ENCODE measurements around the gene ALPK1.
"Not testable (repeated sequence)": the region's sequence is repeated elsewhere in the genome, so short reads cannot be mapped to it uniquely, and the experiment has no call there.

ALPK1 gene

GRCh38 chr4:112302320-112303274 lies 5.4 kb downstream of the ALPK1 start:
- DNase-seq (ENCODE audit: low spot score in 2 of 2): no peak
- Mint-ChIP-seq H3K4me1 (peaks cover 14% of the 10 kb centered on the region), H3K36me3 (peaks cover 4% of the 10 kb centered on the region), H3K27me3 (no peaks in the 10 kb centered on the region), H3K9me3 (no peaks in the 10 kb centered on the region), H3K27ac (no peak overlapping the region), H3K4me3 (no peak overlapping the region)
- peak; percentile 62 for ATAC-seq (ENCODE audit: low read depth)

GRCh38 chr4:112305477-112305876 lies 8.3 kb downstream of the ALPK1 start:
- not testable (repeated sequence) for H3K27me3 Mint-ChIP-seq; H3K4me3 Mint-ChIP-seq; H3K9me3 Mint-ChIP-seq; DNase-seq (ENCODE audit: low spot score in 2 of 2); ATAC-seq (ENCODE audit: low read depth); H3K36me3 Mint-ChIP-seq; H3K27ac Mint-ChIP-seq
- peaks cover 14% of the 10 kb centered on the region for H3K4me1 Mint-ChIP-seq

GRCh38 chr4:112309263-112309791 lies 12.2 kb downstream of the ALPK1 start:
- not testable (repeated sequence) for H3K9me3 Mint-ChIP-seq; DNase-seq (ENCODE audit: low spot score in 2 of 2); H3K36me3 Mint-ChIP-seq; ATAC-seq (ENCODE audit: low read depth); H3K27ac Mint-ChIP-seq; H3K27me3 Mint-ChIP-seq; H3K4me3 Mint-ChIP-seq
- H3K4me1 Mint-ChIP-seq: peaks cover 20% of the 10 kb centered on the region

- H3K9me3 Mint-ChIP-seq: no peaks in the 10 kb centered on the region
- H3K36me3 Mint-ChIP-seq: peaks cover 9% of the 10 kb centered on the region
- DNase-seq (ENCODE audit: low spot score in 2 of 2) (no peak), ATAC-seq (ENCODE audit: low read depth) (no peak)
- H3K27ac Mint-ChIP-seq: no peak overlapping the region
- peaks cover 25% of the 10 kb centered on the region for H3K4me1 Mint-ChIP-seq
- no peaks in the 10 kb centered on the region for H3K27me3 Mint-ChIP-seq
- H3K4me3 Mint-ChIP-seq: peak overlapping the region; percentile 60
These were observed 14.3 kb downstream of the ALPK1 start for GRCh38 chr4:112311516-112311915.

GRCh38 chr4:112312610-112313239 lies 15.6 kb downstream of the ALPK1 start:
- H3K27ac Mint-ChIP-seq: no peak overlapping the region
- H3K9me3 Mint-ChIP-seq: no peaks in the 10 kb centered on the region
- H3K27me3 Mint-ChIP-seq: no peaks in the 10 kb centered on the region
- ATAC-seq (ENCODE audit: low read depth) (peak; percentile 81), DNase-seq (ENCODE audit: low spot score in 2 of 2) (no peak)
- H3K4me3 Mint-ChIP-seq: no peak overlapping the region
- peaks cover 21% of the 10 kb centered on the region for H3K4me1 Mint-ChIP-seq
- peaks cover 7% of the 10 kb centered on the region for H3K36me3 Mint-ChIP-seq

GRCh38 chr4:112315446-112315845 lies 18.3 kb downstream of the ALPK1 start:
- H3K27ac Mint-ChIP-seq: peak overlapping the region; percentile 43
- ATAC-seq (ENCODE audit: low read depth): peak; percentile 17
- DNase-seq (ENCODE audit: low spot score in 2 of 2): no peak
- H3K36me3 Mint-ChIP-seq: peaks cover 9% of the 10 kb centered on the region
- peaks cover 21% of the 10 kb centered on the region for H3K4me1 Mint-ChIP-seq
- H3K9me3 Mint-ChIP-seq: no peaks in the 10 kb centered on the region
- no peaks in the 10 kb centered on the region for H3K27me3 Mint-ChIP-seq
- H3K4me3 Mint-ChIP-seq: peak overlapping the region; percentile 25

- ATAC-seq (ENCODE audit: low read depth) (no peak), DNase-seq (ENCODE audit: low spot score in 2 of 2) (no peak)
- Mint-ChIP-seq H3K27ac (no peak overlapping the region), H3K4me3 (no peak overlapping the region), H3K4me1 (peaks cover 19% of the 10 kb centered on the region), H3K9me3 (no peaks in the 10 kb centered on the region), H3K36me3 (peaks cover 11% of the 10 kb centered on the region), H3K27me3 (no peaks in the 10 kb centered on the region)
These were observed 19.2 kb downstream of the ALPK1 start for GRCh38 chr4:112316360-112316759.

- ATAC-seq (ENCODE audit: low read depth): no peak
- no peak for DNase-seq (ENCODE audit: low spot score in 2 of 2)
- H3K4me1 Mint-ChIP-seq: peaks cover 17% of the 10 kb centered on the region
- no peak overlapping the region for H3K4me3 Mint-ChIP-seq
- peaks cover 11% of the 10 kb centered on the region for H3K36me3 Mint-ChIP-seq
- no peaks in the 10 kb centered on the region for H3K27me3 Mint-ChIP-seq
- H3K9me3 Mint-ChIP-seq: no peaks in the 10 kb centered on the region
- no peak overlapping the region for H3K27ac Mint-ChIP-seq
These were observed 21.3 kb downstream of the ALPK1 start for GRCh38 chr4:112318239-112319142.

GRCh38 chr4:112321776-112322684 lies 24.9 kb downstream of the ALPK1 start:
- Mint-ChIP-seq H3K36me3 (peaks cover 19% of the 10 kb centered on the region), H3K9me3 (no peaks in the 10 kb centered on the region), H3K27ac (no peak overlapping the region), H3K27me3 (no peaks in the 10 kb centered on the region), H3K4me1 (peaks cover 8% of the 10 kb centered on the region), H3K4me3 (no peak overlapping the region)
- DNase-seq (ENCODE audit: low spot score in 2 of 2): peak; percentile 75 to 79
- peak; percentile 78 for ATAC-seq (ENCODE audit: low read depth)

GRCh38 chr4:112322866-112323265 lies 25.7 kb downstream of the ALPK1 start:
- DNase-seq (ENCODE audit: low spot score in 2 of 2) (no peak), ATAC-seq (ENCODE audit: low read depth) (no peak)
- H3K27ac Mint-ChIP-seq: no peak overlapping the region
- peak overlapping the region; percentile 24 for H3K4me3 Mint-ChIP-seq
- no peaks in the 10 kb centered on the region for H3K9me3 Mint-ChIP-seq
- peaks cover 10% of the 10 kb centered on the region for H3K4me1 Mint-ChIP-seq
- H3K36me3 Mint-ChIP-seq: peaks cover 16% of the 10 kb centered on the region
- no peaks in the 10 kb centered on the region for H3K27me3 Mint-ChIP-seq

GRCh38 chr4:112325530-112325929 lies 28.4 kb downstream of the ALPK1 start:
- peaks cover 7% of the 10 kb centered on the region for H3K4me1 Mint-ChIP-seq
- no peak for DNase-seq (ENCODE audit: low spot score in 2 of 2)
- H3K9me3 Mint-ChIP-seq: no peaks in the 10 kb centered on the region

GRCh38 chr4:112327965-112328733 lies 31.0 kb downstream of the ALPK1 start:
- DNase-seq (ENCODE audit: low spot score in 2 of 2): peak in 1 of 2 donors; percentile 38
- Mint-ChIP-seq H3K27ac (no peak overlapping the region), H3K4me3 (peak overlapping the region; percentile 35), H3K36me3 (peaks cover 11% of the 10 kb centered on the region), H3K9me3 (no peaks in the 10 kb centered on the region), H3K27me3 (no peaks in the 10 kb centered on the region), H3K4me1 (peaks cover 4% of the 10 kb centered on the region)
- peak; percentile 71 for ATAC-seq (ENCODE audit: low read depth)

More at GRCh38 chr4:112325530-112325929, 28.4 kb downstream of the ALPK1 start:
- Mint-ChIP-seq H3K36me3 (peaks cover 12% of the 10 kb centered on the region), H3K27me3 (no peaks in the 10 kb centered on the region), H3K27ac (no peak overlapping the region), H3K4me3 (no peak overlapping the region)
- no peak for ATAC-seq (ENCODE audit: low read depth)

Measured in memory B cell (primary cell).